ENCODE data around the gene ZFYVE27.

The ZFYVE27 gene

DNA sequence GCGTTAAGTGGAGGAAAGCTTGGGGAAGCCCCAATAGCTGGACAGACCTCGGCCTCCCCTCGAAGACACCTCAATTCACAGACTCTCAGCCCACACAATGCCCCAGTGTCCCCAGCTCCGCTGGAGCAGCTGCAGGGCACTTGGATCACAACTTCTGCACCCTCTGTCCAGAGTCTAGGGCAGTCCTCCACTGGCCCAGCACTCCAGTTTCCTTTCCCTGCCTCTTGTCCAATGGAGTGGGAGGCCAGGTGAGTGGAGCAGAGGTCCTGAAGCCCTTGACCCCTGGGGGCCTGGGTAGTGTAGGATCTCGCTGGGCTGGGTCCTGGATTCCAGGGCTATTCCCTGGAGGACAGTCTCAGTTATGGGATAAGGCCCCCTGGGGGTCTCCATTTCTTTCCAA lies 23.0 kb downstream of the ZFYVE27 start:
- no peak for DNase-seq
- TF ChIP-seq, protein P1, sequence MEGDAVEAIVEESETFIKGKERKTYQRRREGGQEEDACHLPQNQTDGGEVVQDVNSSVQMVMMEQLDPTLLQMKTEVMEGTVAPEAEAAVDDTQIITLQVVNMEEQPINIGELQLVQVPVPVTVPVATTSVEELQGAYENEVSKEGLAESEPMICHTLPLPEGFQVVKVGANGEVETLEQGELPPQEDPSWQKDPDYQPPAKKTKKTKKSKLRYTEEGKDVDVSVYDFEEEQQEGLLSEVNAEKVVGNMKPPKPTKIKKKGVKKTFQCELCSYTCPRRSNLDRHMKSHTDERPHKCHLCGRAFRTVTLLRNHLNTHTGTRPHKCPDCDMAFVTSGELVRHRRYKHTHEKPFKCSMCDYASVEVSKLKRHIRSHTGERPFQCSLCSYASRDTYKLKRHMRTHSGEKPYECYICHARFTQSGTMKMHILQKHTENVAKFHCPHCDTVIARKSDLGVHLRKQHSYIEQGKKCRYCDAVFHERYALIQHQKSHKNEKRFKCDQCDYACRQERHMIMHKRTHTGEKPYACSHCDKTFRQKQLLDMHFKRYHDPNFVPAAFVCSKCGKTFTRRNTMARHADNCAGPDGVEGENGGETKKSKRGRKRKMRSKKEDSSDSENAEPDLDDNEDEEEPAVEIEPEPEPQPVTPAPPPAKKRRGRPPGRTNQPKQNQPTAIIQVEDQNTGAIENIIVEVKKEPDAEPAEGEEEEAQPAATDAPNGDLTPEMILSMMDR (IDR thresholded peaks at IDR 0.05; ENCODE audit: low read depth, low read length), result no peak
- Histone ChIP-seq H3K27me3 (no peaks in the 10 kb centered on the region), H3K36me3 (peaks cover under 1% of the 10 kb centered on the region), H3K4me3 (ENCODE audit: low read depth, low read length) (no peak overlapping the region), H3K4me1 (no peaks in the 10 kb centered on the region), H3K9me3 (no peaks in the 10 kb centered on the region)

DNA sequence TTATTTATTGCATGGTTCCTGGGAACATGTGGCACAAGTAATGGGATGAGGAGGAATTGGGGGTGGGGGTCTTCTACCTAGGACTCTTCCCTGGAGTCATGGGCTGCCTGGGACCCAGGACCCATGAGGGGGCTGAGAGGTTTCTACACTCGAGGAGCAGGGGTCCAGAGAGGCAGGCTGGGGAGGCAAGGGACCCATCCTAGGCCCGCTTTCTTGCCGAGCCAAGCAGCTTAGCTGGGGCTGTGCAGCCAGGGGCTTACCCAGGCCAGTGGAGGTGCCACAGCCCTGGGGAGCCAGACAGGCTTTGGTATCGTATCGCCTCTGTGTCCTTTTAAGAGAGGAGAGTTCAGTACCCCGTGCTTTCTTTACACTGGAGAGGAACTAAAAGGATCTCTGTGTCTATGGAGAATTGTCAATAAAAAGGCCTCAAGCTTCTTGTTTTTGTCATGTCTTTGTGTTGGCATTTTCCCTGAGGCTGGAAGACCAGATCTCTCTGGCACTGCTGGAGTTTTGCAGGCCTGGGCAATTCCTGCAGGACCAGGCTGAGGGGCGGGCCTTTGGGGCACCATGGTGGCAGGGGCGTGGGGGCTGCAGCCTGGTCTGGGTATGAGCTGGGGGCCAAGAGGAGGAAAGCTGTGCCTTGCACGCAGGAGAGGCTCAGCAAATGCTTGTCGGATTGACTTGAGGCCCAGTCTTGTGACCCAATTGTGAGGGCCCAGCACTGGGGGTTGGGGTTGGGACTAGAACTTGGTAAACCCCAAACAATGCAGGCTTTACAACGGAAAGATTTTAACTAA lies 23.7 kb downstream of the ZFYVE27 start:
- H3K4me1 ChIP-seq, result no peaks in the 10 kb centered on the region
- H3K27me3 ChIP-seq, result no peaks in the 10 kb centered on the region
- no peak overlapping the region for H3K4me3 ChIP-seq (ENCODE audit: low read depth, low read length)
- H3K9me3 ChIP-seq, result no peaks in the 10 kb centered on the region
- H3K36me3 ChIP-seq, result no peaks in the 10 kb centered on the region; the same call in 1 of the 2 replicates
- DNase-seq, result no peak
- TF ChIP-seq, protein P1 (IDR thresholded peaks at IDR 0.05; ENCODE audit: low read depth, low read length), result no peak

DNA sequence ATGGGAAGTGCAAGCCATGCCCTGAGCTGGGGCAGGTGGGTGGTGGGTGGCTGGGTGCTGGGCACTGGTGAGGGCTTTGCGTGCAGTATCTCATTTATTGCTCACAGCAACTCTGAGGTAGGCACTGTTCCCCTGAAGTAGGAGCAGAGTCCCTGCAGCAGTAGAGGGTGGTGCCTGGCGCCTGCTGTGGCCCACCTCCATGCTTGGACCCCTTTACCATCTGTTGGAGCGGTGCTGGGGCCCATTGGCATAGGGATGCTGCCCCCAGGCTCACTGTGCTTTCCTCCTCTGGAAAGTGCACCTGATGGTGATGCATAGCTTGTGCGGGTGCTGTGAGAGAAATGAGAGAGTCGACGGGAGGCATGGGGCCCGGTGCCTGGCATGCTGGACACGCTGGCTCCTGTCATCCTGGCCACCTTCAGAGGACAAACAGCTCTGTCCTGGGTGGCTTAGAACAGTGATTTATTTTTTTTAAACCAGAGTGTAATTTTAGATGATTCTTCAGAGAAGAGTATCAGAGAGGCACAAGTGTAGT lies 24.5 kb downstream of the ZFYVE27 start:
- Histone ChIP-seq H3K4me3 (ENCODE audit: low read depth, low read length) (no peak overlapping the region), H3K9me3 (no peaks in the 10 kb centered on the region), H3K36me3 (no peaks in the 10 kb centered on the region; the same call in 1 of the 2 replicates), H3K4me1 (no peaks in the 10 kb centered on the region), H3K27me3 (no peaks in the 10 kb centered on the region)
- DNase-seq, result no peak
- TF ChIP-seq, protein P1 (IDR thresholded peaks at IDR 0.05; ENCODE audit: low read depth, low read length), result no peak

DNA sequence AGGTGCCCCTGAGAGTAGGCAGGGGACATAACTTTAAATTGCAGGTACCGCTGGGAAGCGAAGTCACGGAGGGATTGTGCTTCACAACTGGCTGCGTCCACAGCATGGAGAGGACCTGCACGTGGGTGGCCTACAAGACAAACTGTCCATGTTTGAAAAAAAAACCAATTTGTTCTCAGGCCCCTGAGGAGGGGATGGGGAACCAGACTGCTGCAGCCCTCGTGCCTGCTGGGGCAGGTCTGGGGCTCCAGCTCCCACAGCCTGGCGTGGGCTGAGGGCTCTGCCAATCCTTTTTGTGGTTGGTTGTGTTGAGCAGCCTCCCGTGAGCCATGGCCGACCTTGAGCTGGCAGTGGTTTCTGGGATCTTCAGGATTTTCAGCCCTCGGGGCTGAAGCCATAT lies 25.1 kb downstream of the ZFYVE27 start:
- no peaks in the 10 kb centered on the region; the same call in 1 of the 2 replicates for H3K36me3 ChIP-seq

DNA sequence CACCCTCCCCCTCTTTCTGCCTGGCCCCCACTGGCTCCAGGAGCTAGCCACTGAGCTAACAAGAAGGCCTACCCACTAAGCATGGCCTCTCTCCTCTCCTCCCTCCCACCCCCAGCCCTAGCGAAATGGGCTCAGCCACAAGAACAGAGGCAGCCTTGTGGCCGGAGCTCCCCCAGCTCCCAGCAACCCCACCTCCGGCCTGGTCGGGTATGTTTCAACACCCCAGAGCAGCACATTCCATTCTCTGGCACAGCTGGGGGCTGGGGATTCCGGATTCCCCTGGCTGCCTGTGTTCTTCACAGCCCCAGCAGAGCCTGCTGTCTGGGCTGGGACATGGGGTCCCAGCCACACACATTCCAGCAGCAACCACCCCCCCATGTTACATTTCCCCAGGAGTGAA lies 25.9 kb downstream of the ZFYVE27 start:
- TF ChIP-seq, protein P1 (IDR thresholded peaks at IDR 0.05; ENCODE audit: low read depth, low read length), result no peak
- no peak for DNase-seq
- no peaks in the 10 kb centered on the region for H3K4me1 ChIP-seq
- no peaks in the 10 kb centered on the region for H3K27me3 ChIP-seq
- H3K4me3 ChIP-seq (ENCODE audit: low read depth, low read length), result no peak overlapping the region
- no peaks in the 10 kb centered on the region for H3K9me3 ChIP-seq
- no peaks in the 10 kb centered on the region; the same call in 1 of the 2 replicates for H3K36me3 ChIP-seq

More for the DNA sequence above, 25.1 kb downstream of the ZFYVE27 start:
- DNase-seq, result no peak
- Histone ChIP-seq H3K27me3 (no peaks in the 10 kb centered on the region), H3K4me3 (ENCODE audit: low read depth, low read length) (no peak overlapping the region), H3K4me1 (no peaks in the 10 kb centered on the region), H3K9me3 (no peaks in the 10 kb centered on the region)
- TF ChIP-seq, protein P1 (IDR thresholded peaks at IDR 0.05; ENCODE audit: low read depth, low read length), result no peak

DNA sequence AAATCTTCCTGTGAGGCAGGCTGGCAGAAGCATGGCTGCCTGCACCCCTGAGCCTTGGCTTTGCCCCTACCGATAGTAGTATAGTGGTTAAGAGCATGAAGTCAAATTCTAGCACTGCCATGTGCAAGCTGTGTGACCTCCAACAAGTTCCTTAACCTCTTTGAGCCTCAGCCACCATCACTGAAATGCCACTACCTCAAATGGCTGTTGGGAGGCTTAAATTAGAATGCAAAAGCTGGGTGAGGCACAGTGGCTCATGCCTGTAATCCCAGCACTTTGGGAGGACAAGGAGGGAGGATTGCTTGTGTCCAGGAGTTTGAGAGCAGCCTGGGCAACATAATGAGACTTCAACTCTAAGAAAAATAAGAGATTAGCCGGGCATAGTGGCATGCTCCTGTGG lies 26.5 kb downstream of the ZFYVE27 start:
- DNase-seq, result no peak
- Histone ChIP-seq H3K9me3 (no peaks in the 10 kb centered on the region), H3K36me3 (no peaks in the 10 kb centered on the region; the same call in 1 of the 2 replicates), H3K4me3 (ENCODE audit: low read depth, low read length) (no peak overlapping the region), H3K27me3 (no peaks in the 10 kb centered on the region), H3K4me1 (no peaks in the 10 kb centered on the region)
- TF ChIP-seq, protein P1 (IDR thresholded peaks at IDR 0.05; ENCODE audit: low read depth, low read length), result no peak

Data from BE2C (cell line).